Ishikawa (cell line): ENCODE results near the gene PPIL4.

Experiments
- CEBPB ChIP-seq: IDR thresholded peaks from 2 replicates; pipeline ENCODE4 v1.6.1; 2012
- CREB1 ChIP-seq: IDR thresholded peaks from 2 replicates; pipeline ENCODE4 v1.6.1; 2012; ENCODE audit warnings: low read depth
- EGR1 ChIP-seq: IDR thresholded peaks from 2 replicates; pipeline ENCODE4 v1.6.1; 2012
- EP300 ChIP-seq: IDR thresholded peaks from 2 replicates; pipeline ENCODE4 v1.6.1; 2012; ENCODE audit warnings: borderline replicate concordance
- FOXM1 ChIP-seq: IDR thresholded peaks from 2 replicates; pipeline ENCODE4 v1.6.1; 2012; ENCODE audit warnings: low read depth, borderline replicate concordance
- NFIC ChIP-seq: IDR thresholded peaks from 2 replicates; pipeline ENCODE4 v1.6.1; 2012
- RAD21 ChIP-seq: IDR thresholded peaks from 2 replicates; pipeline ENCODE4 v1.6.1; 2012; ENCODE audit warnings: low read depth
- REST ChIP-seq: IDR thresholded peaks from 2 replicates; pipeline ENCODE4 v1.6.1; 2012; ENCODE audit warnings: low read depth, mild to moderate bottlenecking
- TAF1 ChIP-seq: IDR thresholded peaks from 2 replicates; pipeline ENCODE4 v1.6.1; 2012; ENCODE audit warnings: low read depth, mild to moderate bottlenecking
- TCF12 ChIP-seq: IDR thresholded peaks from 2 replicates; pipeline ENCODE4 v1.6.1; 2012; ENCODE audit warnings: low read depth
- TEAD4 ChIP-seq: IDR thresholded peaks from 2 replicates; pipeline ENCODE4 v1.6.1; 2012
- YY1 ChIP-seq: IDR thresholded peaks from 2 replicates; pipeline ENCODE4 v1.6.1; 2012; ENCODE audit warnings: low read depth
- ZBTB7A ChIP-seq: IDR thresholded peaks from 2 replicates; pipeline ENCODE4 v1.6.1; 2012; ENCODE audit warnings: low read depth
- TF ChIP-seq, protein P1 (sequence below): IDR thresholded peaks from 2 replicates; pipeline ENCODE4 v1.6.1; 2012
- TF ChIP-seq, protein P2 (sequence below): IDR thresholded peaks from 2 replicates; pipeline ENCODE4 v1.6.1; 2012

The PPIL4 gene

DNA sequence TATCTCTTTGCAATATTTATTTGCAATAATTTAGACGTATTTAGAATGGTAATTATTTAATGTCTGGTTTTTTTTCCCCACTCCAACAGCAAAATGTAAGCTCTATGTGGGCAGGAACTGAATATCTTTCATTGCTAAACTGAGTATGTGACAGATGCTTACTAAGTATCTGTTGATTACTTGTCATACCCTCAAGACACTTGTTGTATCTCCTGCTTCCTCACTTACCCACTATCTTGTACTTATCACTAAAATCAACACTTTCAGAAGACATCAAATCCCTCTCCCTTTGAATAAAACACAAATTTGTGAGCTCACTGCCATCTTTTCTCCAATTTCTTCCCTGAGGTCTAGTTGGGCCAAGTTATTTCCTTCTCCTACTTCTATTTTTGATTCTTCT, 30.3 kb downstream of the PPIL4 start:
- TF ChIP-seq TAF1: no peak
- TF ChIP-seq EGR1: no peak
- TF ChIP-seq FOXM1: no peak
- no peak for TF ChIP-seq NFIC
- TF ChIP-seq CEBPB: no peak
- TF ChIP-seq ZBTB7A: no peak
- TF ChIP-seq TEAD4: no peak

DNA sequence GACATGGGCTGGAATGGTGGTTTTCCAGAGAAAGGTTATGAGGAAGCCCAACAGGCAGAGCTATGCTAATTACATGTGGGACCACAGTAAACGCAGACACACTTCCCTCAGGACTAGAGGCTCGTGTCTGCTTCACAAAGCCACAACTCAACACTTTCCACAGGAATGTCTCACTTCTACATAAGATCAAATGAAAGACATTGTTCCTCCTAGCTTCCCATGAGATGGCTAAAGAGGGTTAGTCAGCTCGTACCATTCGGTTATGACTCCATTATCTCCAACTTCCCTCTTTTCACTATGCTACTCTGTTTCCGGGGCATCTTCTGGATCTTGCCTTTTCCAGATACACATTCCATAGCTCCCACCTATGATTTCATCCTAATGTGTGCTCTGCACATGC, 31.9 kb downstream of the PPIL4 start:
- TF ChIP-seq CEBPB (no peak), RAD21 (no peak), TEAD4 (no peak), NFIC (no peak), ZBTB7A (no peak), CREB1 (no peak), TAF1 (no peak), TCF12 (no peak), EGR1 (no peak)

GRCh38 chr6:149510793-149511512, 34.9 kb downstream of the PPIL4 start:
- TF ChIP-seq RAD21 (no peak), YY1 (no peak), CREB1 (no peak), EGR1 (no peak), CEBPB (no peak), TAF1 (no peak), TCF12 (no peak), ZBTB7A (no peak), EP300 (no peak), FOXM1 (no peak), REST (no peak), NFIC (no peak), TEAD4 (no peak)
- TF ChIP-seq, protein P1, sequence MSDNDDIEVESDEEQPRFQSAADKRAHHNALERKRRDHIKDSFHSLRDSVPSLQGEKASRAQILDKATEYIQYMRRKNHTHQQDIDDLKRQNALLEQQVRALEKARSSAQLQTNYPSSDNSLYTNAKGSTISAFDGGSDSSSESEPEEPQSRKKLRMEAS: no peak
- TF ChIP-seq, protein P2, sequence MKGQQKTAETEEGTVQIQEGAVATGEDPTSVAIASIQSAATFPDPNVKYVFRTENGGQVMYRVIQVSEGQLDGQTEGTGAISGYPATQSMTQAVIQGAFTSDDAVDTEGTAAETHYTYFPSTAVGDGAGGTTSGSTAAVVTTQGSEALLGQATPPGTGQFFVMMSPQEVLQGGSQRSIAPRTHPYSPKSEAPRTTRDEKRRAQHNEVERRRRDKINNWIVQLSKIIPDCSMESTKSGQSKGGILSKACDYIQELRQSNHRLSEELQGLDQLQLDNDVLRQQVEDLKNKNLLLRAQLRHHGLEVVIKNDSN: no peak

GRCh38 chr6:149508485-149508884, 37.4 kb downstream of the PPIL4 start:
- TF ChIP-seq CEBPB (no peak), RAD21 (no peak), FOXM1 (no peak), EP300 (no peak), TAF1 (no peak), YY1 (no peak), TEAD4 (no peak), TCF12 (no peak), ZBTB7A (no peak), CREB1 (no peak)
- TF ChIP-seq, protein P1: no peak
- TF ChIP-seq, protein P2: no peak

GRCh38 chr6:149503872-149504271, 42.0 kb downstream of the PPIL4 start:
- no peak for TF ChIP-seq EGR1
- no peak for TF ChIP-seq TEAD4
- no peak for TF ChIP-seq EP300
- no peak for TF ChIP-seq TCF12
- no peak for TF ChIP-seq RAD21
- TF ChIP-seq YY1: no peak
- TF ChIP-seq CEBPB: no peak
- TF ChIP-seq TAF1: no peak
- TF ChIP-seq, protein P1: no peak
- TF ChIP-seq CREB1: no peak
- TF ChIP-seq, protein P2: no peak
- TF ChIP-seq REST: no peak
- no peak for TF ChIP-seq NFIC
- no peak for TF ChIP-seq ZBTB7A
- no peak for TF ChIP-seq FOXM1
